ENCODE measurements around the gene KCNG2. TPM values are rescaled to one million over a fixed set of nuclear protein-coding genes. Genes with fewer than 3 reads are reported as not detected.
A peak's percentile ranks its signal among the peaks of the same experiment; 100 is the strongest.

Gene KCNG2
- total and polyA plus RNA-seq, 2 of the 13 experiments (the other 11 are each of a cell fraction or from before 2014, with no cell fraction given), result not detected

- TF ChIP-seq ZNF687 (CRISPR knock-in tag; IDR thresholded peaks at IDR 0.05), result peak; percentile 67
- no peak for TF ChIP-seq SOX6 (IDR thresholded peaks at IDR 0.05)
- no peak; the same call in 1 of the 2 replicates for TF ChIP-seq SOX6 (CRISPR knock-in tag; IDR thresholded peaks at IDR 0.05)
- TF ChIP-seq NFE2L1 (CRISPR knock-in tag; IDR thresholded peaks at IDR 0.05; ENCODE audit: borderline replicate concordance), result no peak
- peak; percentile 44 for TF ChIP-seq BCL6 (CRISPR knock-in tag; IDR thresholded peaks at IDR 0.05)
- TF ChIP-seq, protein P1, sequence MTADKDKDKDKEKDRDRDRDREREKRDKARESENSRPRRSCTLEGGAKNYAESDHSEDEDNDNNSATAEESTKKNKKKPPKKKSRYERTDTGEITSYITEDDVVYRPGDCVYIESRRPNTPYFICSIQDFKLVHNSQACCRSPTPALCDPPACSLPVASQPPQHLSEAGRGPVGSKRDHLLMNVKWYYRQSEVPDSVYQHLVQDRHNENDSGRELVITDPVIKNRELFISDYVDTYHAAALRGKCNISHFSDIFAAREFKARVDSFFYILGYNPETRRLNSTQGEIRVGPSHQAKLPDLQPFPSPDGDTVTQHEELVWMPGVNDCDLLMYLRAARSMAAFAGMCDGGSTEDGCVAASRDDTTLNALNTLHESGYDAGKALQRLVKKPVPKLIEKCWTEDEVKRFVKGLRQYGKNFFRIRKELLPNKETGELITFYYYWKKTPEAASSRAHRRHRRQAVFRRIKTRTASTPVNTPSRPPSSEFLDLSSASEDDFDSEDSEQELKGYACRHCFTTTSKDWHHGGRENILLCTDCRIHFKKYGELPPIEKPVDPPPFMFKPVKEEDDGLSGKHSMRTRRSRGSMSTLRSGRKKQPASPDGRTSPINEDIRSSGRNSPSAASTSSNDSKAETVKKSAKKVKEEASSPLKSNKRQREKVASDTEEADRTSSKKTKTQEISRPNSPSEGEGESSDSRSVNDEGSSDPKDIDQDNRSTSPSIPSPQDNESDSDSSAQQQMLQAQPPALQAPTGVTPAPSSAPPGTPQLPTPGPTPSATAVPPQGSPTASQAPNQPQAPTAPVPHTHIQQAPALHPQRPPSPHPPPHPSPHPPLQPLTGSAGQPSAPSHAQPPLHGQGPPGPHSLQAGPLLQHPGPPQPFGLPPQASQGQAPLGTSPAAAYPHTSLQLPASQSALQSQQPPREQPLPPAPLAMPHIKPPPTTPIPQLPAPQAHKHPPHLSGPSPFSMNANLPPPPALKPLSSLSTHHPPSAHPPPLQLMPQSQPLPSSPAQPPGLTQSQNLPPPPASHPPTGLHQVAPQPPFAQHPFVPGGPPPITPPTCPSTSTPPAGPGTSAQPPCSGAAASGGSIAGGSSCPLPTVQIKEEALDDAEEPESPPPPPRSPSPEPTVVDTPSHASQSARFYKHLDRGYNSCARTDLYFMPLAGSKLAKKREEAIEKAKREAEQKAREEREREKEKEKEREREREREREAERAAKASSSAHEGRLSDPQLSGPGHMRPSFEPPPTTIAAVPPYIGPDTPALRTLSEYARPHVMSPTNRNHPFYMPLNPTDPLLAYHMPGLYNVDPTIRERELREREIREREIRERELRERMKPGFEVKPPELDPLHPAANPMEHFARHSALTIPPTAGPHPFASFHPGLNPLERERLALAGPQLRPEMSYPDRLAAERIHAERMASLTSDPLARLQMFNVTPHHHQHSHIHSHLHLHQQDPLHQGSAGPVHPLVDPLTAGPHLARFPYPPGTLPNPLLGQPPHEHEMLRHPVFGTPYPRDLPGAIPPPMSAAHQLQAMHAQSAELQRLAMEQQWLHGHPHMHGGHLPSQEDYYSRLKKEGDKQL (CRISPR knock-in tag; IDR thresholded peaks at IDR 0.05; ENCODE audit: low read depth), result no peak
- TF ChIP-seq, protein P2, sequence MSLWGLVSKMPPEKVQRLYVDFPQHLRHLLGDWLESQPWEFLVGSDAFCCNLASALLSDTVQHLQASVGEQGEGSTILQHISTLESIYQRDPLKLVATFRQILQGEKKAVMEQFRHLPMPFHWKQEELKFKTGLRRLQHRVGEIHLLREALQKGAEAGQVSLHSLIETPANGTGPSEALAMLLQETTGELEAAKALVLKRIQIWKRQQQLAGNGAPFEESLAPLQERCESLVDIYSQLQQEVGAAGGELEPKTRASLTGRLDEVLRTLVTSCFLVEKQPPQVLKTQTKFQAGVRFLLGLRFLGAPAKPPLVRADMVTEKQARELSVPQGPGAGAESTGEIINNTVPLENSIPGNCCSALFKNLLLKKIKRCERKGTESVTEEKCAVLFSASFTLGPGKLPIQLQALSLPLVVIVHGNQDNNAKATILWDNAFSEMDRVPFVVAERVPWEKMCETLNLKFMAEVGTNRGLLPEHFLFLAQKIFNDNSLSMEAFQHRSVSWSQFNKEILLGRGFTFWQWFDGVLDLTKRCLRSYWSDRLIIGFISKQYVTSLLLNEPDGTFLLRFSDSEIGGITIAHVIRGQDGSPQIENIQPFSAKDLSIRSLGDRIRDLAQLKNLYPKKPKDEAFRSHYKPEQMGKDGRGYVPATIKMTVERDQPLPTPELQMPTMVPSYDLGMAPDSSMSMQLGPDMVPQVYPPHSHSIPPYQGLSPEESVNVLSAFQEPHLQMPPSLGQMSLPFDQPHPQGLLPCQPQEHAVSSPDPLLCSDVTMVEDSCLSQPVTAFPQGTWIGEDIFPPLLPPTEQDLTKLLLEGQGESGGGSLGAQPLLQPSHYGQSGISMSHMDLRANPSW (CRISPR knock-in tag; IDR thresholded peaks at IDR 0.05; ENCODE audit: borderline replicate concordance), result no peak
- no peak for TF ChIP-seq ZNF589 (CRISPR knock-in tag; conservative IDR thresholded peaks at IDR 0.05)
- 0 out of 2 replicates have a peak, but pooled peaks have one; percentile 52 for TF ChIP-seq FOXO4 (CRISPR knock-in tag; conservative IDR thresholded peaks at IDR 0.05)
- TF ChIP-seq ZC3H4 (CRISPR knock-in tag; IDR thresholded peaks at IDR 0.05; ENCODE audit: borderline replicate concordance), result no peak
- TF ChIP-seq FOXA3 (CRISPR knock-in tag; IDR thresholded peaks at IDR 0.05), result peak; percentile 43; the same call in 1 of the 2 replicates
- peak; percentile 12; the same call in 1 of the 2 replicates for TF ChIP-seq ETV5 (CRISPR knock-in tag; IDR thresholded peaks at IDR 0.05; ENCODE audit: borderline replicate concordance)
- TF ChIP-seq ZNF746 (CRISPR knock-in tag; IDR thresholded peaks at IDR 0.05), result 0 out of 2 replicates have a peak, but pooled peaks have one; percentile 30
Measured at GRCh38 chr18:79936641-79937040, 138.9 kb downstream of the KCNG2 start (continued).

All from HepG2 (cell line).